NCI-H1417 (cell line): ENCODE measurements around the gene HIPK2.

Experiments
- DNase-seq, 3 experiments: peaks; one replicate each; lab custom pipeline; 2025; lab: John Stamatoyannopoulos, UW

HIPK2 gene

DNA sequence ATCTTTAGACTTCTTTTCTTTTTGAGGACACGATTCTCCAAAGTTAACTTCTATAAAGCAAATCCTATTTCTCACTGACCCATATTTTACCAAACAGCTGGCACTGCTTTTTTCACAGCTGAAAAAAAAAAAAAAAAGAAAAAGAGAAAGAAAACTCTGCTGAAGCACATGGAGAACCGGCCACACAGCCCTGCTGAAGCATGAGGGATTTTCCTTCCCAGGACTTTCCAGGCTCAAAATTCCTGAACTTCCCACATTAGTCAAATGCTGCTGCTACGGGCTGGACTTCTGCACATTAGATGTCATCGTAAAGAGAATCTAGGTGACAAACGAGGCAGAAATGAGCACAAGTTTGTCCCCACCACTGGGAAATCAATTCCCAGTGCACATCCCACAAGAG lies 25.2 kb downstream of the HIPK2 start:
- DNase-seq = no peak

DNA sequence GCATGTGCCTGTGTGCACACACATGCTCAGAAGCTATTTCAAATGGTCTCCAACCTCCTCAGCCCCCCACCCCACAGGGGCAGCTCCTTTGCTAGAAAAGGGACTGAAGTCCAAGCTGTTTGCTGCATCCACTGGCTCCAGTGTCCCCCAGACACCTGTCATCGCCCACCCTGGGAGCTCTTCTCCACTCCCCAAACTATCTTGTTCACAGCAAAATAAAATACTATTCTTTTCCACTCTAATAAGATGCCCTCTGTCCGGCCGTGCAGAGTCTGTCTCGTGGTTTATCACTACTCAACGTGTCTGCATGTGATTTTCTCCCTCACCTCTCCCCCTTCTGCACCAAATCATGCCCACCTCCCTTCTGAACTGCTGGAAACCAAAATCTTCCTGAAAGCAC lies 25.6 kb downstream of the HIPK2 start:
- DNase-seq = no peak

DNA sequence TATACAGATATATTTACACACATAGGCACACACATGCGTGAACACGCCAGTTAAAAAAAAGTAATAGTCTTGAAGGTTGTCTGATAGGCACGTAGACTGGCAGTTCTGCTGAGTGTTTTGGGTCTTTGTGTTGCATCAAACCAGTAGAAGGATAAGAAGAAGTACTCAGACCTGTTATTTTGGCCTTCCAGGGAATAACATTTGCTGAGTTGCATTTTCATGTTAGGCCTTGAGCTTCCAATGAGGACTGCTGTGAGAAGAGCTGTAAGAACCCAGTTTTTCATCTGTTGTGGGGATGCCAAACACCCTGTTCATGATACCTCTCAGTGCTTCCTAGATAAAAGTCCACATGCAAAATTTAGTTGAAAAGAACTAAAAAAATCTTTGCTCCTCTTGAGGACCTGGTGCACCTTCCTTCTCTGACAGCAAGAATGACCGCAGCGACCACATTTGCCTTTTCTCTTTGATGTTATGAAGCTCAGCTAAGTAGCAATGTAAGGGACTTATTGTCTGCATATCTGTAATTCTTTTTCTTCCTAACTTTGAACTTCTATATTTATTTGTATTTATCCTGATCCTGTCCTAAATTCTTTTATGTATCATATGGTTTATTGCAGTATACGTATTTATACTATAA lies 27.2 kb downstream of the HIPK2 start:
- no peak for DNase-seq

DNA sequence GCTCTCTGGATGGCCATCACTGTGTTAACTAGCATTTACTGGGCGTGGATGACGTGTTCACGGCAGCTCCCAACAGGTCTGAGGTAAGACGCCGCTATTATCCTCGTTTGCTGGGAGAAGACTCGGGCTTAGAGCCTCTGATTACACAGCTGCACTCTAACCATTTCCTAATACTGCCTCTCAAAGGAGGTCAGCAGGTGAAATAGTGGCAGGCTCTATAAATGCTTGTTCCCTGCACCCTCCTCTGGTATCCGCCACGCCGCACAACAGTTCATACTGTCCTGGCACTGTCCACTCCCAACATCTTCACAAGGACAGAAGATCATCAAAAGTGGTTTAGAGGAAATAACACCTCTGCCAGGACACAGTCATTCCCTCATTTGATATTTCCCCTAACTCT lies 28.3 kb downstream of the HIPK2 start:
- DNase-seq = peak in 2 of 3 experiments; percentile 46 to 81

DNA sequence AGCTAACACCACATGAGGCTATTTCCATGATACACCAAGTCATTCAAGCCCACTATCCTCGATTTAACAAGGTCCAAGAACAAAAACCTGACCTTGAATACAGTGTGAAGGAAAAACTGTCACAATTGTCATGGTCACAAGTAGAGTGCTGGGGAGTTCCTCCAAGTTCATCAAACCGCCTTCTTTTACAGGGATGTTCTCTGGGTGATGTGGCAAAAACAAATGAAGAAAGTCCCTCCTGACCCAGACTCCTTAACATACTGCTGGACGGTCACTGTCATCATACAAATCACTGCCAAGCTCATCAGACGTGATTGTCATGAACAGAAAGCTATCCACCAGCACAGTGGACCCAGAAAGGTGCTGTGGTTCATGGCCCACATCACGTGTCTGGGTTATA lies 28.9 kb downstream of the HIPK2 start:
- no peak for DNase-seq

DNA sequence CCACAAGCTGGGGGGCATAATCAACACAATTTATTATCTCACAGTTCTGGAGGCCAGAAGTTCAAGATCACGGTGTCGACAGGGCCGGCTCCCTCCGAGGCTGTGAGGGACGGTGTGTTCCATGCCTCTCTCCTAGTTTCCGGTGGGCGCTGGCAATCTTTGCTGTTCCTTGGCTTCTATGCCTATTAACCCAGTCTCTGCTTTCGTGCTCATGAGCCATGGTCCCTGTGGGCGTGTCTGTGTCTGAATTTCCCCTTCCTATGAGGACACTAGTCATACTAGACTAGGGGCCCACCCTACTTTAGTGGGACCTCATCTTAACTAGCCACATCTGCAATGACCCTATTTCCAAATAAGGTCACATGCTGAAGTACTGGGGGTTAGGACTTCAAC lies 29.4 kb downstream of the HIPK2 start:
- DNase-seq = no peak

DNA sequence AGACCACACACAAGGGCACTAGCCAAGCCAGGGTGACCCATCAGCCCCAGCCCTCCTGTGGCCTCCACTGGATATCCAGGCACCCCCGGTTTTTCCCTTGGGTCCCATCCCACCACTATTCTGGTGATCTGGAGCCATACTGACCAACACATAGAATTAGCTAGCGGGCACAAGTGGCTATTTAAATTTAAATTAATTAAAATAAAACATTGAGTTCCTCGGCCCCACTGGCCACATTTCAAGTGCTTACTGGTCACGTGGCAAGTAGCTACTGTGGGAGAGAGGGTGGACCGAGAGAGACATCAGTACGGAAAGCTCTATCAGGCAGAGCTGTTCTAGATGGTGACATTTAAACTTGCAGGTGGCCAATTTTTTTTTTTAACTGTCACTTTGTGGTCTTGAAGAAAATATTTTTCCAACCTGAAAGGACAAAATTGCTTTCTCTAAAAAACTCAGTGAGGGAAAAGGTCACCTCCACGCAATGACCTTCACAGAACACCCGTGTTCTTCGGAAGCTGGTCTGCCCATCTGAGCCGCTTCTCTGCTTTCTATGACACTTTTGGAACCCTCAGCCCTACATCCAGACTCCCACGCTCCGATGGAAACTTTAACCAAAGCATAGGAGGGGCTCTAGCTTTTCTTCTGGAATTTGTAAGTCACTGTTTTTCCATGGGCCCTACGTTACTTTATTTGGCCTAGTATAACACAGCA lies 30.0 kb downstream of the HIPK2 start:
- no peak for DNase-seq

DNA sequence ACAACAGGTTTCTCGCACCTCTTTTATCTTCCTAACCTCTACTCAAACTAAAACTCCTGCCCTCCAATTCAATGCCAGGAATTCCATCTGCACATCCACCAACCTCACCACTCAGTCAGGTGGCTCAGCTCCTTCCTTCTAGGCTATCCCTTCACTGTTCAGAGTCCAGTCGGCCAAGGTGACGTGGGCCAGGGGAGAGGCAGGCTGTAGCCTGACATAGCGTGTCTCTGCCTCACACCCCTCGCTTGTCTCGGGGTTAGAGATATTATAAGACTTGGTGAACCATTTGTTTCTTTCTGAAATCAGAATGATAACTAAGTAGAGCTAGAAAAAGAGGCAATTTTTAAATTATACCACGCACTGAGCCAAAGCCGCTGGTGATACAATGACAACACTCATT lies 31.1 kb downstream of the HIPK2 start:
- DNase-seq = no peak

DNA sequence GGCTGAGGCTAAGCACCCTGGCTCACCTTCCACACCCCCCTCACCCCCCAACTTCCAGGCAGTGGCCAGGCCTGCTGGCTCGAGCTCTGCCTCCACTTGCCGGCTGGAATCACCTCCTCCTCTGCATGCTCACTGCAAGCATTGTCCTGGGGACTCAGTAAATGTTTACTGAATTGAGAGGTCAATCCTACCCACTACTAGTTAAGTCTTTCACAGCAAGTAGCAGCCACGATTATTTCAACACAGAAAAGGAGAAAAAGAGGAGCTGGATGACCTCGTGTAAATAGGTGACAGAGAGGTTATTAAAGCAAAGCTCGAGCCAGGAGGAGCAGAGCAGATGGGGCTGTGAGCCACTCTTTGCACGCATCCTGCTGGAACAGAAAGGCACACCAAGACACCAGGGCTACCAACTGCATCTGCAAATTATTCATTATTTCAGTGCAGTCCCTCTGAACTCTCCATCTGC lies 32.1 kb downstream of the HIPK2 start:
- DNase-seq = peak in 1 of 3 experiments; percentile 48

DNA sequence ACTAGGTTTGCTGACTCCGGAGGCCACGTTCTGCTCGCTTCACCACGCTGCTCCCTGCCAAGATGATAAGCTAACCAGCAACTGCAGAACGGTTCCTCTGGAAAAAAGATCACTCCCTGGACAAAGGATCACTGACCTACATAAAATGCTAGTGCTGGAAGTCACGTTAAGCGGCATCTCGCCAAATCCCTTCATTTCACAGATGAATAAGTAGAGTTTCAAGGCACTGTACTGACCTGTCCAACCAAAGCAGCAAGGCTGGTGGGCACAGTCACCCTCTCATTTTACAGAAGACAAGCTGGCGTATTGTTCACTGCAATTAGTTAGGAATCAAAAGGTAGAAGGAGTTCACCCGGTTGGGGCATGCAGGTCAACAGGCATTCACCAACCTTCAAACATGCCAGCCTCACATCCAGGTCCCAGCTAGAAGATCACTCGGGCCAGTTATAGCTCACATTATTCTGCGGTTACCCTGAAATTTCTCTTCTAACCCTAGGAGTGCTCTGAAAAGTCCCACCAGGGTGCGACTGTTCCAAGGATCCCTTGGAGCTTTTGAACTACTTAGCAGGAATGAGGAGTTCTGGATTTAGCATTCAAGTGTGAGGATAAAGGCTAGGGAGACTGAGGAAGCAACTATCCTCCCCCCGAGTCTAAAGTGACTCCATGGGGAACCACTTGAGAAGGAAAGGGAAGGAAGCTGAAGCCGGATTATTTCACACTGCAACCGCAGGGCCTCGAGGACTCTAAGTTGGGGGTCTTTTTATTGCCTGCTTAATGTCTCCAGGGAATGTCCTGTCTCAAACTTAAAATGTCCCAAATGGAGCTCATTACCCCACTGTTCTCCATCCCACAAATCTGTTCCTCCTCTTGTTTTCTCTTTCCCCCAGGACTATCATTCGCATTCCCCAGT lies 32.8 kb downstream of the HIPK2 start:
- no peak for DNase-seq

DNA sequence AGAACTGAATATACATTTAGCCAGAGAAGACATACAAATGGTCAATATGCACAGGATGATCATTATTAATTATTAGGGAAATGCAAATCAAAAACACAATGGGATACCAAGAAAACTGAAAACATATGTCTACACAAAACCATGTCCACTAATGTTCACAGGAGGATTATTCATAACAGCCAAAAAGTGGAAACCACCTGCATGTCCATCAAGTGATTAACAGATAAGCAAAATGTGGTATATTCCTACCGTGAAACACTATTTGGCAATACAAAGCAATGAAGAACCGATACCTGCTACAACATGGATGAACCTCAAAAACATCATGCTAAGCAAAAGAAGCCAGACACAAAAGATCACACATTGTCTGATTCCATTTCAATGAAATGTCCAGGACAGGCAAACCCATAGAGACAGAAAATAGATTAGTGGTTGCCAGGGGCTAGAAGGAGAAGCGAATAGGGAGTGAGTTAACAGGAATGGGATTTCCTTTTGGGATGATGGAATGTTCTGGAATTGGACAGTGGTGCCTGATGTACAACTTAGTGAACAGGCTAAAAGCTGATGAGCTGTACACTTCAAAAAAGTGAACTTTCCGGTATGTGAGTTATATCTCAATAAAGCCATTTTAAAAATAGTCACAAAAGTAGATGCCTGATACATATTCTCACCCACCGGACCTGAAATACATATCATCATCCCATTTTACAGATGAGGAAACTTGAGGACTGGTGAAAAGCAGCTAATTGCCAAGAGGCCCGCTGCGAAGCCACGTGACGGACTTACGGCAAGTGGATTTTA lies 33.6 kb downstream of the HIPK2 start:
- DNase-seq = no peak

DNA sequence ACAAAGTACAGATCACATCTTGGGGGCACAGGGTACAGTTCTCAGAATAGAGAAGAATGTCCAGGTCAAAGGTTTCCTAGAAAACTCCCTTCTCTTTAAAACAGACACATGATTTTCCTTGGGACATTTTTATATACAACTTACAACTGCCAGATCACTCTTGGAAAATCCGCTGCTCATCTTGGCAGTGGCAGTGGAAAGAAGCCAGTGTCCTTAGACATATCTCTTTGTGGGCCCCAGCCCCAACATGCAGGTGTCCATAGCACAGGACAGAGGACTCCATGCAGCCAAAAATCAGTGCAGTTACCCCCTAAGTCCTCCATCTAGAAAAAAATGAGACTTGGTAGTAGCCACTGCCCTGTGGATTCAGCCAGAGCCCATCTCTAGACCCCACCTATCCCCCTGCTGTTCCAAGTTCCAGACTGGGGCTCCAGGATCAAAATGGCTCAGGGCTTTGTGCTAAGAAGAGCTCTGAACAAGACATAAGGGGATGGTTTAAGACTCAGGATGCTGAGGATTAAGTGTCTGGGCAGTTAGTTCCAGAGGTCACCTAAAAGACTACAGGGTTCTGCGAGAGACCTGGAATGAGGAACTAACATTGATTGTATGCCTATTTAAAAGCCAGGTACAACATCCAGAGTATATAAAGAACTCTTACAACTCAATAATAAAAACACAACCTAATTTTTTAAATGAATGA lies 34.4 kb downstream of the HIPK2 start:
- no peak for DNase-seq

DNA sequence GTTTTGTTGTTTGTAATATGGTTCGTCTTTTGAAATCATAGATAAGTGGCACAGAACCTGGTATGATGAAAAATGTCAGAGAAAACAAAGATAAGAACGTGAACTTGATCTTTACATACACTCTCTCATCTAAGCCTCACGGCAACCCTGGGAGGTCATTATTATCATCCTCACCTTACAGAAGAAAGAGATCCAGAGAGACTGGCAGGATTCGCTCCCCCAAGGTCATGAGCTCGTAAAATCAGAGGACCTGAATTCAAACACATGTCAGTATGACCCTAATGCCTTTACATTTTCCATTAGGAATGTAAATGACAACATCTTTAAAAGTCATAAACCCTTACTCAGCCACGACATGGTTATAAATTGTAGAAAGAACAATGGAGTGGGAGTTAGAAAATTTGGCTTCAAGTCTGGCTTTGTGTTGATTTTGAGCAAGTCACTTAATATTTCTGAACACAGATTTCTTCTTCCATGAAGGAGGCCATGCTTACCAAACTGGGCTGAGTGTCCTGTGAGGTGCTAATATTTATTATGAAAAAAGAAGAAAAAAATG lies 35.9 kb downstream of the HIPK2 start:
- no peak for DNase-seq

DNA sequence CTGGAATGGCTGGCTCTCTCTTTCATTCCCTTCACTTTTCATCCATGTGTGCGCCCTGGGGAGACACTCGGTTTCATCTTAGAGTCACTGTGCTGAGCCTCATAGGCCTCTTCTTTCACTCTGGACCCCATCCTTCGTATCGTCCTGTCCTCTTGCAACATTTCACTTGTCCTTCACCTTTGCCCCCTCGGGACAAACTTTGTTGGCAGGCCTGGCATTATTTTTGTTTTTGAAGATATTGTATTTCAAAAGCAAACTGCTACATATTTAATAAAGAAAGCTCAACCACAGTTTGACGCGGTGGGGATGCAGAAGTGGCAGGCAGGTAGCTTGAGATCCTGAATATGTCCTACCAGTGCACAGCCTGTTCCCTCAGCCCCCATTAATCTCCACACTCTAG lies 36.6 kb downstream of the HIPK2 start:
- DNase-seq = no peak

DNA sequence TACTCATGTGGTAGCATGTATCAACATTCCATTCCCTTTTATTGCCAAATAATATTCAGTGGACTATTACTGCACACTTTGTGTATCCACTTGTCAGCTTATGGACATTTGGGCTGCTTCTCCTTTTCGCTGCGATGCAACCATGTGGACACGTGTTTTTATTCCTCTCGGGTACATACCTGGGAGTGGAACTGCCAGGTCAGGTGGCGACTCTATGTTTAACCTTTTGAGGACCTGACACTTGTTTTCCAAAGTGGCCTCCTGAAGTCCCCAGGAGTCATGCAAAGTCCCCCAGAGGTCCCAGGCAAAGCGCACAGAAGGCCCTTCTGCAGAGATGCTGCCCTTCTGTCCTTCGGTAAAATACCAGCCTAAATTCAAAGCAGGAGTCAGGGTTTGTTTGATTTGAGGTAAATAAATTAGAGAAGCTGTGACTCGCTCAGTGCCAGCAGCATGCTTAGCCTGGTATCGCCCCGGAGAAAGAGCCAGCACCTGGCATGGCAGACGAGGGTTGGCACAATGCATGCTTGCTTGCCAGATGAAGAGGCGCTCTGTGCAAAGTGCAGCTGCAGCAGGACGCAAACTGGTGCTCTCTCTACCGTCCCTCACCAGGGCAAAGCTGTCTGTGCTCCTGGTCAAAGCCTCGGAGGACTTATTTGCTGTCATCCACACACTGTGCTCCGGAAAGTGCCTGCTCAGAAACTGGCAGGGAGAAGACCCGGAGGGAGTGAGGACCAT lies 37.8 kb downstream of the HIPK2 start:
- DNase-seq = peak; percentile 33 to 80 (median 69)

DNA sequence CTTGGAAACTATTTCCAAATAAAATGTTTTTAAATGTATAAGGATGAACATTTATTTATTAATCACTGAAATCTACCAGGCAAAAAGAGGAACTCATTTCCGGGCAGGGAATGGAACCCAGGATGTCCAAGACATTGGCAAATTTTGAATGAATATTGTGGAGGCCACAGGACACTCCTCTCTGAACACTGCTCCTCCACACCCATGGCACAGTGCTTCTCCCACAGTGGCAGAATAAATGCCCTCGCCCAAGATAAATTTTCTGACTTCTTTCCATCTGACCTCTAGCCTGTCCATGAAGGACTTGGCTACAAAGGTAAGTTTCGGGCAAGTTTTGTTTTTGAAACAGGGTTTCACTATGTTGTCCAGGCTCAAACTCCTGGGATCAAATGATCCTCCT lies 39.0 kb downstream of the HIPK2 start:
- no peak for DNase-seq

DNA sequence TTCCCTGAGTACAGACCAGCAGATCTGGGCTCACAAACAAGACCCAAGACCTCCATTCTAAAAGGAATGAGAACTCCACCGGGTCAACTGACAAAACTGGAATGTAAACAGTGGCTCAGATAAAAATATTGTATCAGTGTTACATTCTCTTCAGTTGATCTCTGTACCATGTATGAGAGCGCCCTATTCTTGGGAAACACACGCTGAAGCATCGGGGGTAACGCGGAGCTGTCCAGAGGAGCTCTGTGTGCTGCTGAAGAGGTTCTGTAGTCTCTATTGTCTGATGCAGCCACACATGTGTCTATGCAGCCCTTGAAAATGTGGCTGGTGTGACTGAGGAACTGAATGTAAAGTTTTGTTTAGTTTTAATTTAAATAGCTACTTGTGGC lies 39.7 kb downstream of the HIPK2 start:
- no peak for DNase-seq

DNA sequence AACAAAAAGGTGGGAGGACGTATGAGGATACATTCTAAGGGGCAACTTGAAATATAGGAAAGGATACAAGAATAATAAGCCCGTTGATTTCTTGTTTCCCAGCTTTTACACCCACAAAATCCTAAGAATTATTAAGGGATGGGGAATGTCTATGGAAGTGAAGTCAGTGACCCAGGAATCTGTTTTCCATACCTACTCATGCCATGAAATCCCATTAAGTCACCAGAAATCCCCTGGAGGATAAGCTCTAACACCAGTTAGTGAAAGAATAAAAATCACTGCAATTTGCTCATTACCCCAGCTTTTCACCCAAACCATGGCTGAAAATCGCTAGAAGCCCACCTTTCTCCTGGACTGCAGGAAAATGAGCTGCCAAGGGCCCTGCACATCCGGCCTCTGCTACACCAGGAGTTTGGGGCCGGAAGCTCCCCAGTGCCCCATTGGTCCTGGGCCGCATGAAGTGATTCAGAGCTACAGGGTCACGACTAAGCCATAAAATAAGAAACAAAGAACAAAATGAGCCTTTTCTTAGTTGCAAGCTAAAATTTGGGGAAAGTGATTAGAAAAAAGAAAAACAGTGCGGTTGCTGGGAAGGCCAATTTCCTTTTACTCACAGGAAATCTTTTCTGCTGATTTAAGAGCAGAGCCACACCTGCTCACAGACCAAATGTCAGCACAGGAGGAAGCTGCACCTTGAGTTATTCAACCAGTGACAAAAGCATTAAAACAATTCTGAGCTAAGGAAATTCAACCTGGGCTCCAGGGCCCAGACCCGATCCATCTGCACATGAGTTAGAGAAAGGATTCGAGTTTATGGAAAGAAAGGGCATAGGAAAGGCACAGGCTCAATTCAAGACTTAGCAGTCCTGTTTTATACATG lies 40.3 kb downstream of the HIPK2 start:
- DNase-seq = peak in 2 of 3 experiments; percentile 19 to 29

DNA sequence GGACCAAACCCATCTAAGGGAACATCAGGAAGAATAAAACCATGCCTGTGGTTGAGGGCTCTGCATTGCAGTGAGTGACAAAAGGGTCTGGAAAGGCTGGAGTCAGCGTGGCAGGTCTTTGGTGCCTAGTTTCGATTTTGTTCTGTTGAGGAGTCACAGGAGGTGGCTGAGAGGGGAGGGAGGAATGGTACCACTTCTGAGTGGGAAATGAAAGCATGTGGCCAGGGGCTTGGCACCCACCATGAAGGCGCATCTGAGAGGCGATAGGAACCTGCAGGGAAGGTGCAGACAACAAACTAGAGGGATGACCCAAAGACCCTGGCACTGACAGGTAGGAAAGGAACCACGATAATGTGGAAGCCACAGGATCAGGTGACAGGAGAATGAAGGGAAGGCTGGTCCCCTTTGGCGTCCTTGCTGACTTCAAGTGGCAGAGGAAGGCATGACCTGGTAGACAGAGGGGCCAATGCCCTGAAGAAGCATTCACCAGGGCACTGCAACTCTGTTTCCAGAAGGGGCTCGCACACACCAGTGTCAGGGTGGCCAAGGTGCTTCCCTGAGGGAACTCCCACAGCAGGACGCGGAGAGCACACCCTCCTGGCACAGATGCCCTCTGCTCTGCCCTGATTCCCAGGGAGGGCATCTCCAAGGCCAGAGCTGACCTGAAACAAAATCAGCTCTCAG lies 41.7 kb downstream of the HIPK2 start:
- no peak for DNase-seq
